ENCODE measurements around the gene ANKRD2. TPM values are rescaled to one million over a fixed set of nuclear protein-coding genes. Genes with fewer than 3 reads are reported as not detected.
"Not testable (repeated sequence)": the region's sequence is repeated elsewhere in the genome, so short reads cannot be mapped to it uniquely, and the experiment has no call there.

The ANKRD2 gene
- total and polyA plus RNA-seq, 2 donors (not counting 3 experiments of a cell fraction or from before 2014, with no cell fraction given), result 1.6 to 1.8 TPM

DNA sequence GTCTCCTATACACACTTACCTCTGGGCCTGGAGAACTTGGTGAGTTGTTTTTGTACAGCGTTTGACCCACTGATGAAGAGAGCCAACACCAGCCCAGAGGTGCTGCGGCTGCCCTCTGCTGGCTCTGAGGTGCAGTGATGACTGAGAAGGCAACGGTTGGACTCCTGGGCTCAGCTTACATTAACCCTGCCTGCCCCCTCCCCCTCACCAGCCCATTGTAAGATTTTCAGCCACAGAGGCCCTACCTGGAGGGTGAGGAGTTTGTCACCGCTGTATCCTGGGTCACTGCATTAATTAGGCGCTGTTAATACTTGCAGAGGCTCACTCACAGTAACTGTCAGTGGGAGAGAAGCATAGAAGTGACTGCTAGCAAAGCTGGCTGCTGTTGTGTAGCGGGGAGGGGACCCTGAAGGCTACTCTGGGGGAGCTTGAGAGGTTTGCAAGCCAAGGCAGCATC lies 19.0 kb upstream of the ANKRD2 start:
- no peaks in the 10 kb centered on the region for H3K9me1 ChIP-seq (replicated peaks; ENCODE audit: control insufficient read depth, extremely low read depth, insufficient read depth, low read length)
- DNase-seq (ENCODE audit: low read depth, low spot score) (peak; percentile 82), FAIRE-seq (peak; percentile 98)
- H3K9me3 ChIP-seq (replicated peaks; ENCODE audit: control insufficient read depth, insufficient read depth, low read length), result no peaks in the 10 kb centered on the region
- POLR2A ChIA-PET, result interaction anchor here (1.1 kb wide), 1 partner anchor 92 kb away, joined by 5 read pairs; no protein-coding TSS in a partner anchor
- dilution Hi-C loops (cut with MboI; ENCODE audit: extremely low pct_ligation_motif_present, low sequenced_read_pairs), result no loop called here
- H3K4me2 ChIP-seq (ENCODE audit: insufficient read depth, low read length), result no peak overlapping the region
- no peaks in the 10 kb centered on the region for H4K20me1 ChIP-seq (replicated peaks; ENCODE audit: control insufficient read depth, extremely low read depth, insufficient read depth, low read length)
- BruUV-seq (replicated peaks), result no TSS peak
- H3K27me3 ChIP-seq (ENCODE audit: control insufficient read depth in 2 of 2, insufficient read depth in 2 of 2, low read length in 2 of 2), result no peaks in the 10 kb centered on the region
- H3K36me3 ChIP-seq (ENCODE audit: control insufficient read depth in 2 of 2, extremely low read depth in 1 of 2, insufficient read depth in 2 of 2, low read length in 2 of 2), result peaks cover 0 to 2% of the 10 kb centered on the region in 2 experiments
- TF ChIP-seq, protein P1, sequence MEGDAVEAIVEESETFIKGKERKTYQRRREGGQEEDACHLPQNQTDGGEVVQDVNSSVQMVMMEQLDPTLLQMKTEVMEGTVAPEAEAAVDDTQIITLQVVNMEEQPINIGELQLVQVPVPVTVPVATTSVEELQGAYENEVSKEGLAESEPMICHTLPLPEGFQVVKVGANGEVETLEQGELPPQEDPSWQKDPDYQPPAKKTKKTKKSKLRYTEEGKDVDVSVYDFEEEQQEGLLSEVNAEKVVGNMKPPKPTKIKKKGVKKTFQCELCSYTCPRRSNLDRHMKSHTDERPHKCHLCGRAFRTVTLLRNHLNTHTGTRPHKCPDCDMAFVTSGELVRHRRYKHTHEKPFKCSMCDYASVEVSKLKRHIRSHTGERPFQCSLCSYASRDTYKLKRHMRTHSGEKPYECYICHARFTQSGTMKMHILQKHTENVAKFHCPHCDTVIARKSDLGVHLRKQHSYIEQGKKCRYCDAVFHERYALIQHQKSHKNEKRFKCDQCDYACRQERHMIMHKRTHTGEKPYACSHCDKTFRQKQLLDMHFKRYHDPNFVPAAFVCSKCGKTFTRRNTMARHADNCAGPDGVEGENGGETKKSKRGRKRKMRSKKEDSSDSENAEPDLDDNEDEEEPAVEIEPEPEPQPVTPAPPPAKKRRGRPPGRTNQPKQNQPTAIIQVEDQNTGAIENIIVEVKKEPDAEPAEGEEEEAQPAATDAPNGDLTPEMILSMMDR (IDR thresholded peaks at IDR 0.05; ENCODE audit: extremely low read depth in 1 of 2, insufficient read depth in 1 of 2, low read depth in 1 of 2, low read length in 2 of 2), result peak; percentile 83 to 96
- TF ChIP-seq, protein P2, sequence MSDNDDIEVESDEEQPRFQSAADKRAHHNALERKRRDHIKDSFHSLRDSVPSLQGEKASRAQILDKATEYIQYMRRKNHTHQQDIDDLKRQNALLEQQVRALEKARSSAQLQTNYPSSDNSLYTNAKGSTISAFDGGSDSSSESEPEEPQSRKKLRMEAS (IDR thresholded peaks at IDR 0.05; ENCODE audit: insufficient read depth, insufficient read length), result no peak
- no peak overlapping the region for H3K27ac ChIP-seq (ENCODE audit: insufficient read depth, low read depth, low read length)
- H3K79me2 ChIP-seq (ENCODE audit: control insufficient read depth, insufficient read depth, low read length), result no peaks in the 10 kb centered on the region
- peaks cover 3% of the 10 kb centered on the region for H3K4me1 ChIP-seq (ENCODE audit: control insufficient read depth, extremely low read depth, insufficient read depth, low read length)
- no peak overlapping the region for H3K9ac ChIP-seq (replicated peaks; ENCODE audit: extremely low read depth, insufficient read depth, low read length)
- no peak overlapping the region for H3K4me3 ChIP-seq (replicated peaks in 1 of 3; ENCODE audit: insufficient read depth in 1 of 3, low read depth in 1 of 3, low read length in 3 of 3)
- intact Hi-C loops (cut with micrococcal nuclease), result loop anchor here (1.0 to 2.0 kb wide), 4 partner anchors 19 to 147 kb away; partner anchors contain the start of genes MMS19 and UBTD1
- no peak overlapping the region for H2AFZ ChIP-seq (ENCODE audit: low read depth, low read length)
- CTCF ChIA-PET, result interaction anchor here (0.7 to 6.6 kb wide), 25 partner anchors 8 to 126 kb away, joined by 3 to 159 read pairs (median 5); partner anchors contain the start of genes ANKRD2 and UBTD1

DNA sequence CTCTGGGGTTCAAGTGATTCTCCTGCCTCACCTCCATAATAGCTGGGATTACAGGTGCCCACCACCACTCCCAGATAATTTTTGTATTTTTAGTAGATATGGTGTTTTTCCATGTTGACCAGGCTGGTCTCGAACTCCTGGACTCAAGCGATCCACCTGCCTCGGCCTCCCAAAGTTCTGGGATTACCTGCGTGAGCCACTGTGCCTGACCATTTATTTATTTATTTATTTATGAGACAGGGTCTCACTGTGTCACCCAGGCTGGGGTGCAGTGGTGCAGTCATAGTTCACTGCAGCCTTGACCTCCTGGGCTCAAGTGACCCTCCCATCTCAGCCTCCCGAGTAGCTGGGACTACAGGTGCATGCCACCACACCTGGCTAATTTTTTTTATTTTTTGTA lies 18.2 kb upstream of the ANKRD2 start:
- H3K36me3 ChIP-seq (ENCODE audit: control insufficient read depth in 2 of 2, extremely low read depth in 1 of 2, insufficient read depth in 2 of 2, low read length in 2 of 2); DNase-seq (ENCODE audit: low read depth, low spot score); H3K27me3 ChIP-seq (ENCODE audit: control insufficient read depth in 2 of 2, insufficient read depth in 2 of 2, low read length in 2 of 2); H4K20me1 ChIP-seq (replicated peaks; ENCODE audit: control insufficient read depth, extremely low read depth, insufficient read depth, low read length); dilution Hi-C loops (cut with MboI; ENCODE audit: extremely low pct_ligation_motif_present, low sequenced_read_pairs); H3K4me2 ChIP-seq (ENCODE audit: insufficient read depth, low read length); H3K9me1 ChIP-seq (replicated peaks; ENCODE audit: control insufficient read depth, extremely low read depth, insufficient read depth, low read length); H3K27ac ChIP-seq (ENCODE audit: insufficient read depth, low read depth, low read length); H2AFZ ChIP-seq (ENCODE audit: low read depth, low read length); FAIRE-seq; H3K9ac ChIP-seq (replicated peaks; ENCODE audit: extremely low read depth, insufficient read depth, low read length); H3K4me3 ChIP-seq (replicated peaks in 1 of 3; ENCODE audit: insufficient read depth in 1 of 3, low read depth in 1 of 3, low read length in 3 of 3); H3K4me1 ChIP-seq (ENCODE audit: control insufficient read depth, extremely low read depth, insufficient read depth, low read length); BruUV-seq (replicated peaks); H3K9me3 ChIP-seq (replicated peaks; ENCODE audit: control insufficient read depth, insufficient read depth, low read length); H3K79me2 ChIP-seq (ENCODE audit: control insufficient read depth, insufficient read depth, low read length): not testable (repeated sequence)
- CTCF ChIA-PET, result interaction anchor here (0.5 to 6.6 kb wide), 22 partner anchors 9 to 470 kb away, joined by 3 to 159 read pairs (median 6); partner anchors contain the start of genes ANKRD2 and UBTD1
- POLR2A ChIA-PET, result interaction anchor here (1.1 kb wide), 1 partner anchor 93 kb away, joined by 5 read pairs; no protein-coding TSS in a partner anchor
- intact Hi-C loops (cut with micrococcal nuclease), result loop anchor here (1.0 kb wide), 1 partner anchor 20 kb away; no protein-coding TSS in a partner anchor

DNA sequence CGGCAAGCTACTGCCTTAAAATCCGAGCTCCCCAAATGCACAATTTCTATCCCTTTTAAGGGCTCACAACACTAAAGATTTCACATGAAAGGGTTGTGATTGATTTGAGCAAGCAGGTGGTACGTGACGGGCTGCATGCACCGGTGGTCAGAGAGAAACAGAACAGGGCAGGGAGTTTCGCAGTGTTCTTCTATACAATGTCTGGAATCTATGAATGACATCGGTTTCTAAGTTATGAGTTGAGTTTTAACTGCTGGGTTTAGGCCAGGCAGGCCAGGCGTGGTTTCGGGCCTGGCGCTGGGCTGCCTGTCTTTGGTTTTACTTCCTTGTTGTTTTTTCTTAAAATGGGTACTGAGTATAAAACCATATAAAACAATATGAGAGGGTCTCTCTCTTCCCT lies 17.0 kb upstream of the ANKRD2 start:
- H3K9ac ChIP-seq (replicated peaks; ENCODE audit: extremely low read depth, insufficient read depth, low read length); H3K79me2 ChIP-seq (ENCODE audit: control insufficient read depth, insufficient read depth, low read length); BruUV-seq (replicated peaks); DNase-seq (ENCODE audit: low read depth, low spot score); H4K20me1 ChIP-seq (replicated peaks; ENCODE audit: control insufficient read depth, extremely low read depth, insufficient read depth, low read length); H3K27me3 ChIP-seq (ENCODE audit: control insufficient read depth in 2 of 2, insufficient read depth in 2 of 2, low read length in 2 of 2); FAIRE-seq; H3K36me3 ChIP-seq (ENCODE audit: control insufficient read depth in 2 of 2, extremely low read depth in 1 of 2, insufficient read depth in 2 of 2, low read length in 2 of 2); H3K9me1 ChIP-seq (replicated peaks; ENCODE audit: control insufficient read depth, extremely low read depth, insufficient read depth, low read length); dilution Hi-C loops (cut with MboI; ENCODE audit: extremely low pct_ligation_motif_present, low sequenced_read_pairs); H3K9me3 ChIP-seq (replicated peaks; ENCODE audit: control insufficient read depth, insufficient read depth, low read length); H3K4me1 ChIP-seq (ENCODE audit: control insufficient read depth, extremely low read depth, insufficient read depth, low read length); H3K4me3 ChIP-seq (replicated peaks in 1 of 3; ENCODE audit: insufficient read depth in 1 of 3, low read depth in 1 of 3, low read length in 3 of 3); H2AFZ ChIP-seq (ENCODE audit: low read depth, low read length); intact Hi-C loops (cut with micrococcal nuclease); POLR2A ChIA-PET; H3K27ac ChIP-seq (ENCODE audit: insufficient read depth, low read depth, low read length); H3K4me2 ChIP-seq (ENCODE audit: insufficient read depth, low read length): not testable (repeated sequence)
- CTCF ChIA-PET, result interaction anchor here (1.2 to 6.6 kb wide), 3 partner anchors 21 to 56 kb away, joined by 4 to 159 read pairs (median 37); partner anchors contain the start of gene UBTD1

Measured in endothelial cell of umbilical vein (primary cell).